PFSK-1 (cell line): Measurements from ENCODE around the gene RITA1.

Experiments
- FOXP2 ChIP-seq: optimal IDR thresholded peaks from 2 replicates; pipeline ENCODE3; 2011; ENCODE audit warnings: borderline replicate concordance, control low read depth, inconsistent platforms; ENCODE audit not compliant: insufficient read depth; ENCODE audit errors: extremely low read length, extremely low read depth
- POLR2AphosphoS5 ChIP-seq: IDR thresholded peaks from 2 replicates; pipeline ENCODE4 v1.6.1; 2012; ENCODE audit warnings: low read depth, mild to moderate bottlenecking, control low read depth, low read length, moderate library complexity
- SIN3A ChIP-seq: IDR thresholded peaks from 2 replicates; pipeline ENCODE4 v1.6.1; 2012; ENCODE audit warnings: mild to moderate bottlenecking, low read length, moderate library complexity, borderline replicate concordance; ENCODE audit not compliant: insufficient read depth
- TAF1 ChIP-seq: IDR thresholded peaks from 2 replicates; pipeline ENCODE4 v1.6.1; 2012; ENCODE audit warnings: low read length, control low read depth, borderline replicate concordance; ENCODE audit not compliant: insufficient read depth
- TF ChIP-seq, protein P1 (sequence below), 2 experiments: IDR thresholded peaks; 2 replicates each; pipeline versions ENCODE4 v1.6.1 to v1.8.0; 2011 to 2012; ENCODE audit warnings: low read depth in 2 of 2, low read length in 2 of 2, control low read depth in 1 of 2, inconsistent platforms in 1 of 2, mild to moderate bottlenecking in 1 of 2, moderate library complexity in 1 of 2; ENCODE audit not compliant: insufficient read depth in 1 of 2

DNA sequence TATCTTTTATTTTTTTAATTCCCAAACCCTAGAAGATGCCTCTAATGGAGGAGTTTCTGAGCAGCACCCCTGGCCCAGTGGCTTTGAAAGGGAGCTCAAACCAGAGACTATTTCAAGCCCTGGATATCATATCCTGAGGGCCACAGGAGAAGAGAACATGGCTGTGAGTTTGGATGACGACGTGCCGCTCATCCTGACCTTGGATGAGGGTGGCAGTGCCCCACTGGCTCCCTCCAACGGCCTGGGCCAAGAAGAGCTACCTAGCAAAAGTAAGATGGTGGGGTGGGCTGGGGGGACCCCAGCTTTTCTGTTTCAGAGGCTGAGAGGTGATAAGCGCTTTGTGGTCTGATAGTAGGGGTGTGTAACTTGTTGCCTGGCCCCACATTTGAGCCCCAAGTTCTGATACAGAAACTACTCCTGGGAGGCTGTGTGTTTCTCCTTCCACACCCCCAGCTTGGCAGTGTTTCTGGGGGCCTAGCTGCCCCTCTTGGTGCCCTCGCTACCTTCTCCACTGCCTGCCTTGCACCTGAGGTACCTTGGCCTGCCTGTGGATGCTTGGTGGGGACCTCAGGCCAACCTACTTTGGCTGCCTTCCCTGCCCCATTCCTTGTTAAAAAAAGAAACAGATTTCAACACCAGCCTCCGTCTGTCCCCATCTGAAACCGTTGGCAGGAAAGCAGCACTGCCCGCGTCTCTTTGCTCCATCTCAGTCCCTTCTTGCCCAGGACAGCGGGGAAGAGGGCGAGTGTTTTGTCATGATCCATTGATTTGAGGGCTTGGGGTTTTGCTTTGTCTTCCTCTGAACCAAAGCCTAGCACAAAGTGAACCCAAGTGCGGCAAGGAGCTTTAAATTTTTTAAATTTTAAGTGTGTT is 41.4 kb downstream of the RITA1 start:
- TF ChIP-seq POLR2AphosphoS5 (no peak), FOXP2 (no peak), SIN3A (no peak), TAF1 (no peak)
- TF ChIP-seq, protein P1, sequence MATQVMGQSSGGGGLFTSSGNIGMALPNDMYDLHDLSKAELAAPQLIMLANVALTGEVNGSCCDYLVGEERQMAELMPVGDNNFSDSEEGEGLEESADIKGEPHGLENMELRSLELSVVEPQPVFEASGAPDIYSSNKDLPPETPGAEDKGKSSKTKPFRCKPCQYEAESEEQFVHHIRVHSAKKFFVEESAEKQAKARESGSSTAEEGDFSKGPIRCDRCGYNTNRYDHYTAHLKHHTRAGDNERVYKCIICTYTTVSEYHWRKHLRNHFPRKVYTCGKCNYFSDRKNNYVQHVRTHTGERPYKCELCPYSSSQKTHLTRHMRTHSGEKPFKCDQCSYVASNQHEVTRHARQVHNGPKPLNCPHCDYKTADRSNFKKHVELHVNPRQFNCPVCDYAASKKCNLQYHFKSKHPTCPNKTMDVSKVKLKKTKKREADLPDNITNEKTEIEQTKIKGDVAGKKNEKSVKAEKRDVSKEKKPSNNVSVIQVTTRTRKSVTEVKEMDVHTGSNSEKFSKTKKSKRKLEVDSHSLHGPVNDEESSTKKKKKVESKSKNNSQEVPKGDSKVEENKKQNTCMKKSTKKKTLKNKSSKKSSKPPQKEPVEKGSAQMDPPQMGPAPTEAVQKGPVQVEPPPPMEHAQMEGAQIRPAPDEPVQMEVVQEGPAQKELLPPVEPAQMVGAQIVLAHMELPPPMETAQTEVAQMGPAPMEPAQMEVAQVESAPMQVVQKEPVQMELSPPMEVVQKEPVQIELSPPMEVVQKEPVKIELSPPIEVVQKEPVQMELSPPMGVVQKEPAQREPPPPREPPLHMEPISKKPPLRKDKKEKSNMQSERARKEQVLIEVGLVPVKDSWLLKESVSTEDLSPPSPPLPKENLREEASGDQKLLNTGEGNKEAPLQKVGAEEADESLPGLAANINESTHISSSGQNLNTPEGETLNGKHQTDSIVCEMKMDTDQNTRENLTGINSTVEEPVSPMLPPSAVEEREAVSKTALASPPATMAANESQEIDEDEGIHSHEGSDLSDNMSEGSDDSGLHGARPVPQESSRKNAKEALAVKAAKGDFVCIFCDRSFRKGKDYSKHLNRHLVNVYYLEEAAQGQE (IDR thresholded peaks at IDR 0.05; ENCODE audit: insufficient read depth in 1 of 2, low read depth in 2 of 2, low read length in 2 of 2) = no peak
